Measurements from ENCODE around the gene LCAT. TPM values are rescaled to one million over a fixed set of nuclear protein-coding genes. Genes with fewer than 3 reads are reported as not detected.
A peak's percentile ranks its signal among the peaks of the same experiment; 100 is the strongest.

The LCAT gene
- total and polyA plus RNA-seq, 2 experiments from 2014 or later = 5.3 to 15.9 TPM

DNA sequence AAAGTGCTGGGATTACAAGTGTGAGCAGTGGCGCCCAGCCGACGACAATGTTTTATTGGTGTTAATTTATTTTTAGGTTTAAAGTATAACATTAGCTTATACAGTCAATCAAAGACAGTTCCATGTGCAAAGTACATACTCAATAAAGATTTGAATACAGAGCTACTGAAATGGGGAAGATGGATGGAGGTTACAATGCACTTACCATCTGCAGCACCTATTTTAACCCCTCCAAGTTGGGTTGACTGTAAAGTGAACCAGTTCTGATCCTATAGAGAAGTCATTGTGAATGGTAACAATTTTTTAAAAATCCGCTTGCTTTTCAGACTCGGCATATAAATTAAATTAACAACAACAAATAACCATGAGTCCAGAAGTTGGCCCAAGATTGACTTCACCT, 51.5 kb downstream of the LCAT start:
- 54 to 55% methylated on average over 5 of the region's 5 CpGs for WGBS, 2 experiments (ENCODE audit: low coverage in 1 of 2, low lambda C conversion rate in 2 of 2, missing lambda C conversion rate in 2 of 2)
- peaks cover 40% of the 10 kb centered on the region for H3K79me2 ChIP-seq (ENCODE audit: insufficient read depth)
- H3K9me3 ChIP-seq (ENCODE audit: low read depth) = no peaks in the 10 kb centered on the region
- no peaks in the 10 kb centered on the region for H3K27me3 ChIP-seq (replicated peaks; ENCODE audit: insufficient read depth)
- peak overlapping the region; percentile 93 for H2AFZ ChIP-seq
- no peaks in the 10 kb centered on the region for H3K9me2 ChIP-seq (ENCODE audit: insufficient read depth)
- H3K9ac ChIP-seq = peak overlapping the region; percentile 97
- no peaks in the 10 kb centered on the region for H3K36me3 ChIP-seq (ENCODE audit: low read depth)
- in situ Hi-C loops (cut with MboI) = no loop called here
- no peaks in the 10 kb centered on the region for H4K20me1 ChIP-seq (ENCODE audit: insufficient read depth)
- peak overlapping the region; percentile 82 for H3K4me3 ChIP-seq
- no peak for DNase-seq
- peaks cover 17% of the 10 kb centered on the region for H3K4me1 ChIP-seq (ENCODE audit: insufficient read depth)
- peak overlapping the region; percentile 69 for H3K4me2 ChIP-seq (ENCODE audit: unreplicated experiment)
- TF ChIP-seq EZH2phosphoT487 (IDR thresholded peaks at IDR 0.05; ENCODE audit: insufficient read depth, low read depth) = no peak
- H3F3A ChIP-seq (ENCODE audit: insufficient read depth) = no peaks in the 10 kb centered on the region
- peak overlapping the region; percentile 29; the same call in 1 of the 2 replicates for H3K27ac ChIP-seq

Other genes with a start within 250 kb of the LCAT start
- gene GFOD2, start 224.8 kb downstream of the LCAT start, total RNA-seq (2014; rRNA removed; shearing (Covaris generic)) = 10.2 and 17.5 TPM in 2 replicates
- gene GFOD2, start 224.8 kb downstream of the LCAT start, polyA plus RNA-seq (2016; fragmentation: Nextera tagmentation; extraction: Ambion mirVana) = 10.1 and 11.4 TPM in 2 replicates
- gene RANBP10, start 137.6 kb downstream of the LCAT start, total RNA-seq (2014; rRNA removed; shearing (Covaris generic)) = 2.4 and 3.3 TPM in 2 replicates
- gene RANBP10, start 137.6 kb downstream of the LCAT start, polyA plus RNA-seq (2016; fragmentation: Nextera tagmentation; extraction: Ambion mirVana) = 5.8 and 6.1 TPM in 2 replicates
- 0.65 and 2.4 TPM in 2 replicates for gene TSNAXIP1, start 137.2 kb downstream of the LCAT start, total RNA-seq (2014; rRNA removed; shearing (Covaris generic))
- gene TSNAXIP1, start 137.2 kb downstream of the LCAT start, polyA plus RNA-seq (2016; fragmentation: Nextera tagmentation; extraction: Ambion mirVana) = 0.79 and 1.2 TPM in 2 replicates
- gene THAP11, start 101.8 kb downstream of the LCAT start, total RNA-seq (2014; rRNA removed; shearing (Covaris generic)) = 27.9 and 37.9 TPM in 2 replicates
- 23.4 and 23.6 TPM in 2 replicates for gene THAP11, start 101.8 kb downstream of the LCAT start, polyA plus RNA-seq (2016; fragmentation: Nextera tagmentation; extraction: Ambion mirVana)
- gene NUTF2, start 97.2 kb downstream of the LCAT start, total RNA-seq (2014; rRNA removed; shearing (Covaris generic)) = 52.9 and 119 TPM in 2 replicates
- 268 and 280 TPM in 2 replicates for gene NUTF2, start 97.2 kb downstream of the LCAT start, polyA plus RNA-seq (2016; fragmentation: Nextera tagmentation; extraction: Ambion mirVana)
- 53.4 and 59.4 TPM in 2 replicates for gene CENPT, start 96.4 kb downstream of the LCAT start, total RNA-seq (2014; rRNA removed; shearing (Covaris generic))
- 54.0 and 63.1 TPM in 2 replicates for gene CENPT, start 96.4 kb downstream of the LCAT start, polyA plus RNA-seq (2016; fragmentation: Nextera tagmentation; extraction: Ambion mirVana)
- 37.7 and 48.5 TPM in 2 replicates for gene EDC4, start 71.1 kb downstream of the LCAT start, total RNA-seq (2014; rRNA removed; shearing (Covaris generic))
- 39.9 and 41.3 TPM in 2 replicates for gene EDC4, start 71.1 kb downstream of the LCAT start, polyA plus RNA-seq (2016; fragmentation: Nextera tagmentation; extraction: Ambion mirVana)
- not detected in 2 replicates for gene NRN1L, start 59.2 kb downstream of the LCAT start, total RNA-seq (2014; rRNA removed; shearing (Covaris generic))
- gene NRN1L, start 59.2 kb downstream of the LCAT start, polyA plus RNA-seq (2016; fragmentation: Nextera tagmentation; extraction: Ambion mirVana) = not detected in 2 replicates
- gene PSKH1, start 50.9 kb downstream of the LCAT start, total RNA-seq (2014; rRNA removed; shearing (Covaris generic)) = 8.1 and 11.5 TPM in 2 replicates
- gene PSKH1, start 50.9 kb downstream of the LCAT start, polyA plus RNA-seq (2016; fragmentation: Nextera tagmentation; extraction: Ambion mirVana) = 22.7 and 23.6 TPM in 2 replicates
- 0.76 TPM in 1 of 2 replicates, not detected in the other for gene CTRL, start 12.3 kb downstream of the LCAT start, total RNA-seq (2014; rRNA removed; shearing (Covaris generic))
- gene CTRL, start 12.3 kb downstream of the LCAT start, polyA plus RNA-seq (2016; fragmentation: Nextera tagmentation; extraction: Ambion mirVana) = 3.8 and 7.4 TPM in 2 replicates
- gene PSMB10, start 7.3 kb downstream of the LCAT start, total RNA-seq (2014; rRNA removed; shearing (Covaris generic)) = 18.9 and 24.8 TPM in 2 replicates
- 49.8 and 55.1 TPM in 2 replicates for gene PSMB10, start 7.3 kb downstream of the LCAT start, polyA plus RNA-seq (2016; fragmentation: Nextera tagmentation; extraction: Ambion mirVana)
- 93.2 and 101 TPM in 2 replicates for gene SLC12A4, start 24.5 kb upstream of the LCAT start, total RNA-seq (2014; rRNA removed; shearing (Covaris generic))
- gene SLC12A4, start 24.5 kb upstream of the LCAT start, polyA plus RNA-seq (2016; fragmentation: Nextera tagmentation; extraction: Ambion mirVana) = 57.5 and 63.0 TPM in 2 replicates
- not detected in 2 replicates for gene DPEP3, start 36.4 kb upstream of the LCAT start, total RNA-seq (2014; rRNA removed; shearing (Covaris generic))
- gene DPEP3, start 36.4 kb upstream of the LCAT start, polyA plus RNA-seq (2016; fragmentation: Nextera tagmentation; extraction: Ambion mirVana) = not detected in 2 replicates
- not detected in 2 replicates for gene DPEP2, start 55.4 kb upstream of the LCAT start, total RNA-seq (2014; rRNA removed; shearing (Covaris generic))
- gene DPEP2, start 55.4 kb upstream of the LCAT start, polyA plus RNA-seq (2016; fragmentation: Nextera tagmentation; extraction: Ambion mirVana) = not detected in 2 replicates
- gene DPEP2NB, start 71.8 kb upstream of the LCAT start, total RNA-seq (2014; rRNA removed; shearing (Covaris generic)) = not detected in 2 replicates
- not detected in 2 replicates for gene DPEP2NB, start 71.8 kb upstream of the LCAT start, polyA plus RNA-seq (2016; fragmentation: Nextera tagmentation; extraction: Ambion mirVana)
- gene DDX28, start 79.1 kb upstream of the LCAT start, total RNA-seq (2014; rRNA removed; shearing (Covaris generic)) = 8.8 and 9.7 TPM in 2 replicates
- gene DDX28, start 79.1 kb upstream of the LCAT start, polyA plus RNA-seq (2016; fragmentation: Nextera tagmentation; extraction: Ambion mirVana) = 8.3 and 9.0 TPM in 2 replicates
- 18.4 and 25.8 TPM in 2 replicates for gene DUS2, start 79.2 kb upstream of the LCAT start, total RNA-seq (2014; rRNA removed; shearing (Covaris generic))
- 14.0 and 15.1 TPM in 2 replicates for gene DUS2, start 79.2 kb upstream of the LCAT start, polyA plus RNA-seq (2016; fragmentation: Nextera tagmentation; extraction: Ambion mirVana)
- 14.2 and 17.5 TPM in 2 replicates for gene NFATC3, start 141.2 kb upstream of the LCAT start, total RNA-seq (2014; rRNA removed; shearing (Covaris generic))
- gene NFATC3, start 141.2 kb upstream of the LCAT start, polyA plus RNA-seq (2016; fragmentation: Nextera tagmentation; extraction: Ambion mirVana) = 10.2 and 12.3 TPM in 2 replicates